Endothelial cell of umbilical vein (primary cell): ENCODE measurements around the gene VSIG10. TPM values are rescaled to one million over a fixed set of nuclear protein-coding genes. Genes with fewer than 3 reads are reported as not detected.

Experiments
- BruUV-seq: library from RNA; stranded (reverse); fragments of 400-500 nt; replicated peaks from 2 replicates; lab custom pipeline; 2021; lab: Mats Ljungman, UMichigan
- CTCF ChIA-PET: fragments of 300-600, 350-600 bp; sonication (Branson Sonifier 250); formaldehyde crosslinking; loops from one replicate; lab custom pipeline; 2021; ENCODE audit warnings: antibody characterized with exemption, inconsistent platforms; lab: Charles Lee
- POLR2A ChIA-PET: fragments of 300-600, 350-600 bp; sonication (Branson Sonifier 250); formaldehyde crosslinking; loops from one replicate; lab custom pipeline; 2021; ENCODE audit warnings: antibody characterized with exemption, inconsistent platforms; lab: Charles Lee
- DNase-seq: peaks from one replicate; pipeline ENCODE4 v3.0.0-alpha.2; 2011; ENCODE audit warnings: low read depth, low spot score
- FAIRE-seq: peaks from 2 replicates; lab custom pipeline; 2011; peaks lifted over from hg19 to GRCh38; lab: Jason Lieb, UNC
- H2AFZ ChIP-seq: 2 replicates; pipeline ENCODE4 v1.6.0; 2012; ENCODE audit warnings: low read depth, low read length, control low read depth, inconsistent platforms
- H3K27ac ChIP-seq: 2 replicates; pipeline ENCODE4 v1.5.1; 2011; ENCODE audit warnings: low read depth, mild to moderate bottlenecking, control low read depth, low read length, moderate library complexity; ENCODE audit not compliant: insufficient read depth
- H3K27me3 ChIP-seq, 2 experiments: 2 replicates each; pipeline versions ENCODE4 v1.6.0 to v1.6.1; 2011; ENCODE audit warnings: low read length in 2 of 2, mixed read lengths in 1 of 2; ENCODE audit not compliant: control insufficient read depth in 2 of 2, insufficient read depth in 2 of 2
- H3K36me3 ChIP-seq, 2 experiments: 2 replicates in 1 of 2; 3 replicates in 1 of 2; pipeline ENCODE4 v1.5.1; 2011; ENCODE audit warnings: low read length in 2 of 2, mild to moderate bottlenecking in 1 of 2, moderate library complexity in 1 of 2; ENCODE audit not compliant: control insufficient read depth in 2 of 2, insufficient read depth in 2 of 2; ENCODE audit errors: extremely low read depth in 1 of 2
- H3K4me1 ChIP-seq: 3 replicates; pipeline ENCODE4 v1.5.1; 2011; ENCODE audit warnings: mild to moderate bottlenecking, low read length; ENCODE audit not compliant: control insufficient read depth, insufficient read depth; ENCODE audit errors: extremely low read depth
- H3K4me2 ChIP-seq: 2 replicates; pipeline ENCODE4 v1.6.1; 2011; ENCODE audit warnings: low read length, control low read depth, mixed read lengths; ENCODE audit not compliant: insufficient read depth
- H3K4me3 ChIP-seq, 3 experiments: fragments of 200-600 bp in 1 of 3; sonication (generic), shearing (Covaris generic) in 1 of 3; replicated peaks in 1 of 3; 2 replicates each; pipeline ENCODE4 v1.5.1; 2011 to 2016; ENCODE audit warnings: control low read depth in 3 of 3, low read length in 3 of 3, mild to moderate bottlenecking in 2 of 3, inconsistent platforms in 1 of 3, low read depth in 1 of 3, moderate library complexity in 1 of 3; ENCODE audit not compliant: insufficient read depth in 1 of 3
- H3K79me2 ChIP-seq: 2 replicates; pipeline ENCODE4 v1.6.0; 2012; ENCODE audit warnings: low read length, inconsistent platforms; ENCODE audit not compliant: control insufficient read depth, insufficient read depth
- H3K9ac ChIP-seq: replicated peaks from 2 replicates; pipeline ENCODE3; 2011; ENCODE audit warnings: low read length, control low read depth; ENCODE audit not compliant: insufficient read depth; ENCODE audit errors: extremely low read depth
- H3K9me1 ChIP-seq: replicated peaks from 3 replicates; pipeline ENCODE4 v1.6.0; 2011; ENCODE audit warnings: mild to moderate bottlenecking, low read length; ENCODE audit not compliant: control insufficient read depth, insufficient read depth; ENCODE audit errors: extremely low read depth
- H3K9me3 ChIP-seq: replicated peaks from 2 replicates; pipeline ENCODE4 v1.5.1; 2012; ENCODE audit warnings: low read length, inconsistent platforms; ENCODE audit not compliant: control insufficient read depth, insufficient read depth
- H4K20me1 ChIP-seq: replicated peaks from 2 replicates; pipeline ENCODE3; 2011; ENCODE audit warnings: mild to moderate bottlenecking, low read length; ENCODE audit not compliant: control insufficient read depth, insufficient read depth; ENCODE audit errors: extremely low read depth
- EZH2 ChIP-seq: IDR thresholded peaks from 2 replicates; pipeline ENCODE4 v1.6.1; 2012; ENCODE audit warnings: borderline replicate concordance, low read depth, mild to moderate bottlenecking, moderate library complexity, low read length, inconsistent platforms; ENCODE audit not compliant: severe bottlenecking
- FOS ChIP-seq: IDR thresholded peaks from 2 replicates; pipeline ENCODE4 v1.6.1; 2011; ENCODE audit warnings: mild to moderate bottlenecking, low read length, moderate library complexity, borderline replicate concordance; ENCODE audit not compliant: insufficient read depth
- GATA2 ChIP-seq: IDR thresholded peaks from 2 replicates; pipeline ENCODE4 v1.7.0; 2011; ENCODE audit warnings: low read depth, mild to moderate bottlenecking, moderate library complexity, mixed read lengths, low read length; ENCODE audit not compliant: insufficient read length, insufficient read depth
- JUN ChIP-seq: IDR thresholded peaks from 2 replicates; pipeline ENCODE4 v1.6.1; 2011; ENCODE audit warnings: borderline replicate concordance, low read depth; ENCODE audit not compliant: insufficient read length, insufficient read depth
- MYC ChIP-seq: IDR thresholded peaks from one replicate; pipeline ENCODE4 v1.6.1; 2011; ENCODE audit warnings: mild to moderate bottlenecking, low read depth, low read length
- POLR2A ChIP-seq: IDR thresholded peaks from 2 replicates; pipeline ENCODE4 v1.6.1; 2012; ENCODE audit warnings: low read depth, mild to moderate bottlenecking, control low read depth, low read length
- POLR2AphosphoS5 ChIP-seq: IDR thresholded peaks from 2 replicates; pipeline ENCODE4 v1.6.1; 2012; ENCODE audit warnings: low read depth, mild to moderate bottlenecking, control low read depth, low read length, moderate library complexity; ENCODE audit not compliant: insufficient read depth
- dilution Hi-C: fragments of 300-500 bp; cut with MboI; formaldehyde crosslinking; loops from one replicate; pipeline ENCODE4 v1.15.0; 2019; ENCODE audit warnings: low sequenced_read_pairs; ENCODE audit not compliant: extremely low pct_ligation_motif_present
- intact Hi-C: fragments of 100-400 bp; cut with micrococcal nuclease; formaldehyde crosslinking; loops from one replicate; pipeline ENCODE4 v1.10.0; 2022
- polyA plus RNA-seq, 4 experiments: library from polyadenylated mRNA; depleted of rRNA in 3 of 4; stranded (reverse) in 3 of 4; unstranded in 1 of 4; fragments of >200 nt; gene quantifications; 2 replicates each; pipeline versions ENCODE4 v1.2.1 to v1.2.3, GENCODE V29; 2011 to 2012; ENCODE audit warnings: missing spikeins in 1 of 4
- total RNA-seq: library from RNA; stranded (reverse); gene quantifications from 2 replicates; pipeline ENCODE4 v1.2.3, GENCODE V29; 2021
- TF ChIP-seq, protein P1 (sequence below): IDR thresholded peaks from 2 replicates; pipeline ENCODE4 v1.6.1; 2011; ENCODE audit not compliant: insufficient read depth, insufficient read length
- TF ChIP-seq, protein P2 (sequence below), 2 donors: IDR thresholded peaks; 1 replicate in 1 of 2; 2 replicates in 1 of 2; pipeline ENCODE4 v1.5.1; 2011; ENCODE audit warnings: low read length in 2 of 2, mild to moderate bottlenecking in 2 of 2, moderate library complexity in 2 of 2, control low read depth in 1 of 2, inconsistent platforms in 1 of 2, low read depth in 1 of 2; ENCODE audit not compliant: insufficient read depth in 1 of 2; ENCODE audit errors: extremely low read depth in 1 of 2

VSIG10 gene
- total and polyA plus RNA-seq, 2 donors (not counting 3 experiments of a cell fraction or from before 2014, with no cell fraction given) = 16.3 to 38.4 TPM

DNA sequence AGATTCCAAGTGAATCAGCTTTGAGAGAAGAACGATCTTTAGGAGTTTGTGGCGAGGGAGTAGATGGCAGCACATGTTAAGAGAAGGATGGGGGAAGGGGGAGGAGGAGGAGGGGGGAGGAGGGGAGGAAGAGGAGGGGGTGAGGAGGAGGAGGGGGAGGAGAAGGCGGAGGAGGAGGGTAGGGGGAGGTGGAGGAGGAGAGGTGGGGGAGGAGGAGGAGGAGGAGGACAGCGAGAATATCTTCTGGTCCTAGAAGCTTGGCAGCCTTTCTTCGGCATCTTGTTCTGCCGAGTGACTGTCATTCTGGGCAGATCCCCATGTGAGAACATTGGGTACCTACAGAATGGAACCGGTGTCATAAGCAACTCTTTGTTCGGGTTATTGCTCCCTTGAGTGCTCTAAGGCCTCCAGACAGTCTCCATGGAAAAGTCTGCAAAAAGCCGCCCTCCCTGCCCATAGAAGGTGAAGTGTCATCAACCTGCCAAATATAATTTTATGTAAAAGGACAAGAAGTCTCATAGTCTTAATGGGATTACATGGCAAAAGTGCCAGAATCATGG is 80.4 kb downstream of the VSIG10 start:
- no TSS peak for BruUV-seq
- FAIRE-seq (no peak), DNase-seq (no peak)
- ChIA-PET POLR2A (no interaction called here), CTCF (no interaction called here)
- Histone ChIP-seq H4K20me1 (no peaks in the 10 kb centered on the region), H3K36me3 (peaks cover 14 to 18% of the 10 kb centered on the region in 2 experiments), H2AFZ (no peak overlapping the region), H3K4me1 (no peaks in the 10 kb centered on the region), H3K4me2 (no peak overlapping the region), H3K4me3 (no peak overlapping the region), H3K9me3 (no peaks in the 10 kb centered on the region), H3K79me2 (no peaks in the 10 kb centered on the region), H3K9me1 (no peaks in the 10 kb centered on the region), H3K27me3 (no peaks in the 10 kb centered on the region), H3K27ac (no peak overlapping the region), H3K9ac (no peak overlapping the region)
- TF ChIP-seq, protein P1, sequence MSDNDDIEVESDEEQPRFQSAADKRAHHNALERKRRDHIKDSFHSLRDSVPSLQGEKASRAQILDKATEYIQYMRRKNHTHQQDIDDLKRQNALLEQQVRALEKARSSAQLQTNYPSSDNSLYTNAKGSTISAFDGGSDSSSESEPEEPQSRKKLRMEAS = no peak
- TF ChIP-seq GATA2 = no peak
- TF ChIP-seq, protein P2, sequence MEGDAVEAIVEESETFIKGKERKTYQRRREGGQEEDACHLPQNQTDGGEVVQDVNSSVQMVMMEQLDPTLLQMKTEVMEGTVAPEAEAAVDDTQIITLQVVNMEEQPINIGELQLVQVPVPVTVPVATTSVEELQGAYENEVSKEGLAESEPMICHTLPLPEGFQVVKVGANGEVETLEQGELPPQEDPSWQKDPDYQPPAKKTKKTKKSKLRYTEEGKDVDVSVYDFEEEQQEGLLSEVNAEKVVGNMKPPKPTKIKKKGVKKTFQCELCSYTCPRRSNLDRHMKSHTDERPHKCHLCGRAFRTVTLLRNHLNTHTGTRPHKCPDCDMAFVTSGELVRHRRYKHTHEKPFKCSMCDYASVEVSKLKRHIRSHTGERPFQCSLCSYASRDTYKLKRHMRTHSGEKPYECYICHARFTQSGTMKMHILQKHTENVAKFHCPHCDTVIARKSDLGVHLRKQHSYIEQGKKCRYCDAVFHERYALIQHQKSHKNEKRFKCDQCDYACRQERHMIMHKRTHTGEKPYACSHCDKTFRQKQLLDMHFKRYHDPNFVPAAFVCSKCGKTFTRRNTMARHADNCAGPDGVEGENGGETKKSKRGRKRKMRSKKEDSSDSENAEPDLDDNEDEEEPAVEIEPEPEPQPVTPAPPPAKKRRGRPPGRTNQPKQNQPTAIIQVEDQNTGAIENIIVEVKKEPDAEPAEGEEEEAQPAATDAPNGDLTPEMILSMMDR (IDR thresholded peaks at IDR 0.05; ENCODE audit: extremely low read depth in 1 of 2, insufficient read depth in 1 of 2, low read depth in 1 of 2, low read length in 2 of 2) = no peak
- no peak for TF ChIP-seq MYC
- dilution Hi-C loops (no loop called here), intact Hi-C loops (no loop called here)

DNA sequence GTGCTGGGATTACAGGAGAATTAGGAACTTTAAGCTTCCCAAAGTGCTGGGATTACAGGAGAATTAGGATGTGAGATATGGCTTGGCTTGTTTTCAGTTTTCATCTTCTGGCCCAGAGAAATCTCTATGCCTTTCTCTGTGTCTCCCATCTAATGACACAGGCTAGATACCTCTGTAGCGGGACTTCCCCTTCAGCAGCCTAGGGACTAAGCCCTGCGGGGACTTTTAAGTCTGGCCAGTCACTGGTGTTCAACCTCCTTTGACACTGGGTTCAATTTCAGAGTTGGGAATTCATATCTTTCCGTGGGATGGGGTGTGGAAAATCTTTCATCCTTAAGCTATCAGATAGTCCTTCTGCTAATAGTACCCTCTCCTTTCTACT is 81.1 kb downstream of the VSIG10 start:
- Histone ChIP-seq H3K36me3 (peaks cover 14 to 18% of the 10 kb centered on the region in 2 experiments), H3K4me2 (no peak overlapping the region), H3K4me3 (no peak overlapping the region), H2AFZ (no peak overlapping the region), H3K27ac (no peak overlapping the region), H3K9me3 (no peaks in the 10 kb centered on the region), H3K4me1 (no peaks in the 10 kb centered on the region), H3K9me1 (no peaks in the 10 kb centered on the region), H4K20me1 (no peaks in the 10 kb centered on the region), H3K79me2 (peaks cover 6% of the 10 kb centered on the region), H3K27me3 (no peaks in the 10 kb centered on the region), H3K9ac (no peak overlapping the region)
- dilution Hi-C loops (no loop called here), intact Hi-C loops (no loop called here)
- no TSS peak for BruUV-seq
- no peak for TF ChIP-seq EZH2
- no peak for TF ChIP-seq GATA2
- TF ChIP-seq, protein P2 (IDR thresholded peaks at IDR 0.05; ENCODE audit: extremely low read depth in 1 of 2, insufficient read depth in 1 of 2, low read depth in 1 of 2, low read length in 2 of 2) = no peak
- no peak for TF ChIP-seq POLR2AphosphoS5
- no peak for TF ChIP-seq FOS
- no peak for TF ChIP-seq POLR2A
- no peak for TF ChIP-seq MYC
- TF ChIP-seq JUN = no peak
- TF ChIP-seq, protein P1 = no peak
- FAIRE-seq (no peak), DNase-seq (no peak)
- ChIA-PET POLR2A (no interaction called here), CTCF (no interaction called here)
